ENCODE data around the gene CAVIN2. TPM values are rescaled to one million over a fixed set of nuclear protein-coding genes. Genes with fewer than 3 reads are reported as not detected.

Gene CAVIN2
- total and polyA plus RNA-seq, 2 experiments from 2014 or later: 0.74 to 1.0 TPM

DNA sequence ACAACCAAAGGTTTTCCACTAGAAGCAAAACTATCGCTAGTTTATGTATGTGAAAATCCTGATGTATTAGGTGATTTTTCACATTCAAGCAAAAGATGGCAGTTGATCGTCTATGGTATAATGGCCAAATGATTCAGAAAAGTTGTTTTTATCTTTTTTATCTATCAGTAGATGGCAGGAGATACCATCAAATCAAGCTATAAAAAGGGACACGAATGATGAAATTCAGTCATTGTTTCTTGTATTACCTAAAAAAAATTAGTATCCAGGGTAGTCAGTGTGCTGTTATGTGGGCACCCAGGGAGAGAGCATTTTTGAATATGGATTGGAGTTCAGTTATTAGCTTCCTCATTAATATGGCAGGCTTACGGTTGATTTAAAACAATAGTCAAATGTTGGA lies 22.9 kb upstream of the CAVIN2 start:
- Histone ChIP-seq H3K27me3 (no peaks in the 10 kb centered on the region), H3K36me3 (no peaks in the 10 kb centered on the region), H3K4me1 (ENCODE audit: low read depth) (peaks cover 10% of the 10 kb centered on the region), H3K4me3 (no peak overlapping the region), H3K27ac (no peak overlapping the region), H3K9me3 (ENCODE audit: low read depth) (no peaks in the 10 kb centered on the region)
- TF ChIP-seq, protein P1, sequence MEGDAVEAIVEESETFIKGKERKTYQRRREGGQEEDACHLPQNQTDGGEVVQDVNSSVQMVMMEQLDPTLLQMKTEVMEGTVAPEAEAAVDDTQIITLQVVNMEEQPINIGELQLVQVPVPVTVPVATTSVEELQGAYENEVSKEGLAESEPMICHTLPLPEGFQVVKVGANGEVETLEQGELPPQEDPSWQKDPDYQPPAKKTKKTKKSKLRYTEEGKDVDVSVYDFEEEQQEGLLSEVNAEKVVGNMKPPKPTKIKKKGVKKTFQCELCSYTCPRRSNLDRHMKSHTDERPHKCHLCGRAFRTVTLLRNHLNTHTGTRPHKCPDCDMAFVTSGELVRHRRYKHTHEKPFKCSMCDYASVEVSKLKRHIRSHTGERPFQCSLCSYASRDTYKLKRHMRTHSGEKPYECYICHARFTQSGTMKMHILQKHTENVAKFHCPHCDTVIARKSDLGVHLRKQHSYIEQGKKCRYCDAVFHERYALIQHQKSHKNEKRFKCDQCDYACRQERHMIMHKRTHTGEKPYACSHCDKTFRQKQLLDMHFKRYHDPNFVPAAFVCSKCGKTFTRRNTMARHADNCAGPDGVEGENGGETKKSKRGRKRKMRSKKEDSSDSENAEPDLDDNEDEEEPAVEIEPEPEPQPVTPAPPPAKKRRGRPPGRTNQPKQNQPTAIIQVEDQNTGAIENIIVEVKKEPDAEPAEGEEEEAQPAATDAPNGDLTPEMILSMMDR (IDR thresholded peaks at IDR 0.05; ENCODE audit: low read depth, low read length): no peak
- no peak for DNase-seq (ENCODE audit: low read depth in 1 of 2, low spot score in 1 of 2)

DNA sequence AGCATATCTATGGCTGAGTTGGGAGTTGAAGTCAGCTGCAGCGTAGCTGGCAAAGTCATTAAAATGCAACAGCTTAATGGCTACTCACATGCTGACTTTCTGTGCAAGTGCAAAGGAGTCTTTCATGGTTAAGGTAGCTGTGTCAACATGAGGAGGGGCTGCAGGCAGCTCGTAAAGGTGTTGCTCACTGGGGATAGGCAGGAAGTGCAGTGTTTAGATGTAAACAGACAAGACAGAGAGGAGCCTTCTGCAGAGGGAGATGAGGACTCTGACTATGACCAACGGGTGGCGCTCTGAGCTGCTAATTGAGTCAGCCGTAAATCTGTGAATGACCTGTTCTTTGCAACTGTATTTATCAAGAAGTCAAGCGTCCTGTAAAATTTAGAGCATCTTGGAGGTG lies 22.3 kb upstream of the CAVIN2 start:
- Histone ChIP-seq H3K27me3 (no peaks in the 10 kb centered on the region), H3K36me3 (no peaks in the 10 kb centered on the region), H3K27ac (no peak overlapping the region), H3K4me1 (ENCODE audit: low read depth) (peaks cover 10% of the 10 kb centered on the region), H3K9me3 (ENCODE audit: low read depth) (no peaks in the 10 kb centered on the region), H3K4me3 (no peak overlapping the region)
- DNase-seq (ENCODE audit: low read depth in 1 of 2, low spot score in 1 of 2): peak; percentile 55 to 57
- TF ChIP-seq, protein P1 (IDR thresholded peaks at IDR 0.05; ENCODE audit: low read depth, low read length): peak; percentile 38

DNA sequence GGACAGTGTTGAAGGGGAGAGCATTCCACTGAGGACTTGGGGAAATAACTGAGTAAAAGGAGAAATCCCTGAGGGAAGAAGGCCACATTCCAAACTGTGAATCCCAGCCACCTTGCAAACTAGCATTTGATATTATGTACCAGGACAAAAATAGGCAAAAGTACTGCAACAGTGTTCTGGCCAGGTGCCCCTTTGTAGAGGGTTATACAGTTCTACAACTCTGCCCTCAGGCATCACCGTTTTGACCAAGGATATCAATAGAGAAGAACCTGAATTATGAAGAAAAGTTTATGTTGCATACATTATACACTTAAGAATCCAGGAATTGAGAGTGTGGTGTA lies 20.6 kb upstream of the CAVIN2 start:
- Histone ChIP-seq H3K27ac (peak overlapping the region; percentile 55), H3K27me3 (no peaks in the 10 kb centered on the region), H3K9me3 (ENCODE audit: low read depth) (no peaks in the 10 kb centered on the region), H3K4me1 (ENCODE audit: low read depth) (peaks cover 10% of the 10 kb centered on the region), H3K36me3 (no peaks in the 10 kb centered on the region), H3K4me3 (no peak overlapping the region)
- no peak for DNase-seq (ENCODE audit: low read depth in 1 of 2, low spot score in 1 of 2)
- TF ChIP-seq, protein P1 (IDR thresholded peaks at IDR 0.05; ENCODE audit: low read depth, low read length): no peak

DNA sequence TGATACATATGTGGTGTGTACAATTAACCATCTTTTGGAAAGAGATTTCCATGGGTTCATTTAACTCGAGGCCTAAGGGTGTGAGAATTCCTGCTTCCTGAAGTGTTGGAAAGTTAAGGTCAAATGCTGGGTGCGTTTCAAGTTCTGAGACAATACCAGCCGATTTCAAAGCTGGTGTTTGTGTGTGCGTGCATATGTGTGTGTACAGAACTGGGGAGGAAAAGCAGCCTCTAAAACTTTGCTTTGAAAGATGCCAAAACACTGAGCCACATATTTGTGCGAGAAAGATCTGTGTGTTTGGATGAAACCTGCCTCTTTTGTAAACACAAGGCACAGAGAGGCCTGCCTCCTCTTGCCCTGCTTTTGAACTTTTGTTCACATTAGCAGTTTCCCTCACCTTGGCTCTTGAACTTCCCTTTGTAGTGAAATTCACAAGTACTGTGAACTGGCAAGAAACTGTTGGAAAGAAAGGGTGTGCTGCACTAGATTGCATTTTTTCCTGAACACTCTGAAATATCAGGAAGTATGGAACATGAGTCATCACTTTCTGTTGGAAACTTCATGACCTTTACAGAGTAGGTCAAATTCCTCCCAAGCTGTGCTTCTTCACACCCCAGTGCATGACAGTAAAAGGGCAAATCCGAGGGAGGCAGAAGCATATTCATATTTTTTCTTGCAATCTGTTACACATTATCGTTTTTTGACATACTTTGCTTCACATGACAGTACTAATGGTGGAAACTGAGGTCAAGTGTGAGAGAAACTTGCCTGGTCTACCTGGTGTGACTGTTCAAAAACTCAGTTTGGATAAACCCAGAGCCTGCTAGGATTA lies 20.0 kb upstream of the CAVIN2 start:
- Histone ChIP-seq H3K4me3 (no peak overlapping the region), H3K9me3 (ENCODE audit: low read depth) (no peaks in the 10 kb centered on the region), H3K27me3 (no peaks in the 10 kb centered on the region), H3K36me3 (no peaks in the 10 kb centered on the region), H3K4me1 (ENCODE audit: low read depth) (peaks cover 10% of the 10 kb centered on the region), H3K27ac (peak overlapping the region; percentile 55)
- DNase-seq (ENCODE audit: low read depth in 1 of 2, low spot score in 1 of 2): peak; percentile 44 to 95
- TF ChIP-seq, protein P1 (IDR thresholded peaks at IDR 0.05; ENCODE audit: low read depth, low read length): no peak

DNA sequence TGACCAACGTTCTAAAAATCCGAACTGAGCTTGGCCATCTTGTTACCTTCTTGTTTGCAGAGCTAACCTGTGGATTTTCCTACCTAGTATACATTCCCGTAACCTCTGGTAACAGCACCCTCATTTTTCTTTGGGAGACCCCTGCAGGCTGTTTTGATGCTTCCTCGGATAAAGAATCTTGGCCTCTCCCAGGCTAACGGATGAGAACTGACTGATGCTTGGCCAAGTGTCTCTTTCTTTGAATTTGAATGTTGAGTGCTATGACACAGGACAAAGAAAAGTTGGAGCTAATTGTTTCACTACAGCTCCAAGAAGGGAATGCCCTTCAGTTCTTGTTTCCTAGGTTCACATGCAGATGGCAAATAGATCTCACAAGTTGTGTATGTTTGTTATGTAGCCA lies 19.3 kb upstream of the CAVIN2 start:
- no peak for DNase-seq (ENCODE audit: low read depth in 1 of 2, low spot score in 1 of 2)
- H3K9me3 ChIP-seq (ENCODE audit: low read depth): no peaks in the 10 kb centered on the region
- no peak overlapping the region for H3K4me3 ChIP-seq
- TF ChIP-seq, protein P1 (IDR thresholded peaks at IDR 0.05; ENCODE audit: low read depth, low read length): no peak
- H3K27ac ChIP-seq: peak overlapping the region; percentile 55
- H3K4me1 ChIP-seq (ENCODE audit: low read depth): peaks cover 10% of the 10 kb centered on the region
- H3K36me3 ChIP-seq: no peaks in the 10 kb centered on the region
- no peaks in the 10 kb centered on the region for H3K27me3 ChIP-seq

Data from cardiac muscle cell (in vitro differentiated cells and primary cell).